ENCODE results near the gene SLC19A1.

- TF ChIP-seq YY1 (IDR thresholded peaks at IDR 0.05; ENCODE audit: low read depth): no peak
- no peak for TF ChIP-seq CREB1 (IDR thresholded peaks at IDR 0.05; ENCODE audit: low read depth)
- no peak for TF ChIP-seq CEBPB (IDR thresholded peaks at IDR 0.05)
- TF ChIP-seq USF1 (IDR thresholded peaks at IDR 0.05): no peak
- TF ChIP-seq TAF1 (IDR thresholded peaks at IDR 0.05; ENCODE audit: low read depth): no peak
- TF ChIP-seq RAD21 (IDR thresholded peaks at IDR 0.05; ENCODE audit: low read depth): no peak
- TF ChIP-seq FOXM1 (IDR thresholded peaks at IDR 0.05; ENCODE audit: borderline replicate concordance, low read depth): no peak
- no peak for TF ChIP-seq NFIC (IDR thresholded peaks at IDR 0.05)
- TF ChIP-seq MAX (IDR thresholded peaks at IDR 0.05): no peak
- TF ChIP-seq EGR1 (IDR thresholded peaks at IDR 0.05): no peak
- no peak for TF ChIP-seq TEAD4 (IDR thresholded peaks at IDR 0.05)
- no peak for TF ChIP-seq EP300 (IDR thresholded peaks at IDR 0.05; ENCODE audit: borderline replicate concordance)
- no peak for TF ChIP-seq REST (IDR thresholded peaks at IDR 0.05; ENCODE audit: low read depth)
Observed at GRCh38 chr21:45457832-45458172, 84.4 kb downstream of the SLC19A1 start.

Measured in Ishikawa (cell line).